Stimulated activated CD8-positive, alpha-beta memory T cell treated with anti-CD3 and anti-CD28 coated beads, Interleukin-15, amount 100 ng/mL, for 4 hours (primary cell): ENCODE measurements around the gene KNCN.

Source experiments
- DNase-seq, 2 donors: peaks; one replicate each; pipeline ENCODE4 v3.0.0-alpha.2; 2020; ENCODE audit warnings: low read depth in 2 of 2

Gene KNCN

GRCh38 chr1:46543761-46544560 is 7.5 kb downstream of the KNCN start:
- DNase-seq, result no peak

GRCh38 chr1:46543382-46543760 is 8.1 kb downstream of the KNCN start:
- DNase-seq, result no peak

- DNase-seq, result no peak
These were observed 11.5 kb downstream of the KNCN start for GRCh38 chr1:46539972-46540371.

GRCh38 chr1:46538147-46538546 is 13.3 kb downstream of the KNCN start:
- no peak for DNase-seq

- no peak for DNase-seq
These were observed 13.8 kb downstream of the KNCN start for GRCh38 chr1:46537651-46538050.

GRCh38 chr1:46536527-46536926 is 14.9 kb downstream of the KNCN start:
- DNase-seq, result no peak

- no peak for DNase-seq
These were observed 16.4 kb downstream of the KNCN start for GRCh38 chr1:46535063-46535462.

- peak in 1 of 2 donors; percentile 31 for DNase-seq
These were observed 18.1 kb downstream of the KNCN start for GRCh38 chr1:46533179-46533864.

GRCh38 chr1:46532498-46533178 is 18.8 kb downstream of the KNCN start:
- DNase-seq, result peak; percentile 34 to 55

- no peak for DNase-seq
These were observed 19.4 kb downstream of the KNCN start for GRCh38 chr1:46532095-46532494.

GRCh38 chr1:46530791-46531409 is 20.5 kb downstream of the KNCN start:
- no peak for DNase-seq

- no peak for DNase-seq
These were observed 21.1 kb downstream of the KNCN start for GRCh38 chr1:46530311-46530710.

GRCh38 chr1:46529031-46529630 is 22.3 kb downstream of the KNCN start:
- no peak for DNase-seq

- DNase-seq, result no peak
These were observed 23.0 kb downstream of the KNCN start for GRCh38 chr1:46528297-46528955.

GRCh38 chr1:46527474-46528296 is 23.8 kb downstream of the KNCN start:
- DNase-seq, result peak; percentile 26 to 38

GRCh38 chr1:46526691-46527291 is 24.7 kb downstream of the KNCN start:
- DNase-seq, result no peak

GRCh38 chr1:46526013-46526690 is 25.3 kb downstream of the KNCN start:
- no peak for DNase-seq

- DNase-seq, result no peak
These were observed 26.0 kb downstream of the KNCN start for GRCh38 chr1:46525253-46525983.

- no peak for DNase-seq
These were observed 26.6 kb downstream of the KNCN start for GRCh38 chr1:46524843-46525242.
